Endometrial microvascular endothelial cells (primary cell): ENCODE data around the gene GALNT17. TPM values are rescaled to one million over a fixed set of nuclear protein-coding genes. Genes with fewer than 3 reads are reported as not detected.

ENCODE experiments used
- in situ Hi-C: cut with HindIII; loops from 2 replicates; pipeline ENCODE4 v1.10.0; 2017; ENCODE audit warnings: low sequenced_read_pairs, low pct_unique_long_range_greater_than_20kb; ENCODE audit errors: inconsistent ontology term
- total RNA-seq: library from RNA; depleted of rRNA; stranded (reverse); fragments of >200 nt; gene quantifications from one replicate; pipeline ENCODE4 v1.2.3, GENCODE V29; 2015; ENCODE audit errors: inconsistent ontology term

The GALNT17 gene
- total RNA-seq, 1 donor from 2014 or later, result not detected

- in situ Hi-C loops, result no loop called here
These were observed 277.7 kb downstream of the GALNT17 start for GRCh38 chr7:71409550-71410157.

GRCh38 chr7:71411475-71411874 lies 279.5 kb downstream of the GALNT17 start:
- in situ Hi-C loops, result no loop called here

GRCh38 chr7:71414490-71414889 lies 282.5 kb downstream of the GALNT17 start:
- in situ Hi-C loops, result no loop called here

- in situ Hi-C loops, result no loop called here
These were observed 287.8 kb downstream of the GALNT17 start for GRCh38 chr7:71419546-71420337.

- in situ Hi-C loops, result no loop called here
These were observed 290.2 kb downstream of the GALNT17 start for GRCh38 chr7:71422104-71422503.

- in situ Hi-C loops, result no loop called here
These were observed 292.5 kb downstream of the GALNT17 start for GRCh38 chr7:71424166-71425035.

- in situ Hi-C loops, result no loop called here
These were observed 297.1 kb downstream of the GALNT17 start for GRCh38 chr7:71429083-71429482.

- in situ Hi-C loops, result no loop called here
These were observed 298.3 kb downstream of the GALNT17 start for GRCh38 chr7:71430246-71430645.

GRCh38 chr7:71439321-71439720 lies 307.4 kb downstream of the GALNT17 start:
- in situ Hi-C loops, result no loop called here

- in situ Hi-C loops, result no loop called here
These were observed 310.7 kb downstream of the GALNT17 start for GRCh38 chr7:71442492-71443190.

GRCh38 chr7:71443191-71443530 lies 311.2 kb downstream of the GALNT17 start:
- in situ Hi-C loops, result no loop called here

- in situ Hi-C loops, result no loop called here
These were observed 312.2 kb downstream of the GALNT17 start for GRCh38 chr7:71444130-71444529.

GRCh38 chr7:71453630-71454029 lies 321.7 kb downstream of the GALNT17 start:
- in situ Hi-C loops, result no loop called here

- in situ Hi-C loops, result no loop called here
These were observed 323.0 kb downstream of the GALNT17 start for GRCh38 chr7:71454981-71455380.

GRCh38 chr7:71457021-71457420 lies 325.1 kb downstream of the GALNT17 start:
- in situ Hi-C loops, result no loop called here

- in situ Hi-C loops, result no loop called here
These were observed 326.1 kb downstream of the GALNT17 start for GRCh38 chr7:71457846-71458590.

- in situ Hi-C loops, result no loop called here
These were observed 327.2 kb downstream of the GALNT17 start for GRCh38 chr7:71459132-71459531.

GRCh38 chr7:71461572-71461971 lies 329.6 kb downstream of the GALNT17 start:
- in situ Hi-C loops, result no loop called here
